Amygdala (tissue), 56 donors: ENCODE data around the gene ATXN7L3.
"Not testable (repeated sequence)": the region's sequence is repeated elsewhere in the genome, so short reads cannot be mapped to it uniquely, and the experiment has no call there.

ENCODE experiments used
- DNase-seq, 56 donors: peaks; one replicate each; lab custom pipeline; 2025; lab: John Stamatoyannopoulos, UW

The ATXN7L3 gene, protein sequence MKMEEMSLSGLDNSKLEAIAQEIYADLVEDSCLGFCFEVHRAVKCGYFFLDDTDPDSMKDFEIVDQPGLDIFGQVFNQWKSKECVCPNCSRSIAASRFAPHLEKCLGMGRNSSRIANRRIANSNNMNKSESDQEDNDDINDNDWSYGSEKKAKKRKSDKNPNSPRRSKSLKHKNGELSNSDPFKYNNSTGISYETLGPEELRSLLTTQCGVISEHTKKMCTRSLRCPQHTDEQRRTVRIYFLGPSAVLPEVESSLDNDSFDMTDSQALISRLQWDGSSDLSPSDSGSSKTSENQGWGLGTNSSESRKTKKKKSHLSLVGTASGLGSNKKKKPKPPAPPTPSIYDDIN

DNA sequence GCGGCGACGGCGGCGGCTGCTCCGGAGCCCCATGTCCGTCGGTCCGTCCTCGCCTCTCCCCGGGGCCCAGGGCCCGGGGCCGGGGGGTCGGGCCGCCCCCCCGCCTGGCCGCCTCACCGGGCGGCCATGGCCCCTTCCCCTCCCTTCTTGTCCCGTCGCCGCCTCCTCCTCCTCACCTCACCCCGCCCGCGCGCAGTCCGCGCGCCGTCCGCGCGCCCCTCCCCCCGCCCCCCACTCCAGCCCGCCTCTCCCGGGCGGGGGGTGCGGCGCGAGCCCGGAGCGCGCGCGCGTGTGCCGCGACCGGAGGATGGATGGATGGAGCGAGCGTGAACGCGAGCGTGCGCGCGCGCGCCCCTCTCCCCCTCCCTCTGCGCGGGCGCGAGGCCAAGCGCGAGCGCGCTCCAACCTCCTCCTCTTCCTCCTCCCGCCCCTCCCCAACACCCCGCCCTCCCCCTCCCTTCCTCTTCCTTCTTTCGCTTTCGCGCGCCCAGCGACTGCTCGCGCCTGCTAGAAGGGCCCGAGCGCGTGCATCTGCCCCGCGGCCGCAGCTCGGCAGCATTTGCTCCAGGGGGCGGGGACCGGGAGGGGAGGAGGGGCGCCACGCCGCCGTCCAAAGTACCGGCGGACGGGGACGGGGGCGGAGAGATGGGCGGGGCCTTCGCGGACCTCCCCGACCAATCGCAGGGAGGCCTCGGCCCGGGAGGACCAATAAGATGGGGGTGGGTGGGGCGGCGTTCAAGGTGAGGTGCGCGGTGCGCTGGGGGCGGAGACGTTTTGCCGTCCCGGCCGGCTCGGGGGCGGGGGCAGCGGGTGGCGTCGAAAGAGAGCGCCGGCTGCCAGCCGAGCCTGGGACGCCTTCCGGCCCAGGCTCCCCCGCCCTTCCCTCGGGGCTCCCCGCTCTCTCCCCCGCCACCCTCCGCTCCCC is at the start of gene ATXN7L3:
TSS of gene ATXN7L3 (minus strand) at position 332 of the 925 bp plus-strand sequence. CDS start 1,814 bp downstream, outside the sequence.
- DNase-seq = peak; percentile 70 to 98 (median 94)

DNA sequence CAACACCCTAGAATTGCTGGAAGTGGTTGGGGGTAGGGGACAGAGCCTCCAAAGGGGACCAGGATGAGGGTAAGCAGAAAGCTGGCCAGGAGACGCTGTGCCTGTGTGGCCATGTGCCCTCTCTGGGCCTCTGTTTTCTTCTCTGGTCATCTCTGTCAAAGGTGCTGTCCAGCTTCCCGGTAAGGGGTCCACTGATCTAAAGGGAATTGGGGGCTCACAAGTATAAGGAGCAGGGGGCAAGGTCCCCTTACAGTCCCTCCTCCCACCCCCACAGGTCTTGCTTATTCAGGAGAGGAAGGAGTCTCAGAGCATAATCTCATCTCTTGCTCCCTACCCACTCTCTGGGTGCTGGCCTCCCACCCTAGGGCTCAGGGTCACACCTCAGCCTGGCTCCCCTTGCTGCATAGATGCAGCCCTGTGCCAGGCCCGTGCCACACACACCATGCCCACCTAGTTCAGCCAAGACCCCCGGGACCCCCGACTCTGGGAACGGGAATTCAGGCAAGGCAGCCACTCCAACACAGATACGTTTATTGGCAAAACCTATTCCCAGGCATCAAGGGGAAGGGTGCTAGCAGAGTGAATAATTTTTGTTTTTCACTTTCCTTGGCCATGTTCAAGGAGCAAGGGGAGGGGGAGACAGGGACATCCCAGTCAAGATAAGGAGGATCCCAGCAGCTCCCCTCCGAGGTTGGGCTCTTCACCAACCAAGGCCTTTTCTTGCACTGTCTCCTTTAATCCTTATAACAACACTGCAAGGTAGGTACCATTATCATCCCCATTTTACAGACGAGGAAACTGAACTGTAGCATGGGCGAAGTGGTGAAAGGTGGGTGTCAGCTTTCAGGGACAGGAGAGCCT is 48.4 kb upstream of the ATXN7L3 start:
- no peak for DNase-seq

DNA sequence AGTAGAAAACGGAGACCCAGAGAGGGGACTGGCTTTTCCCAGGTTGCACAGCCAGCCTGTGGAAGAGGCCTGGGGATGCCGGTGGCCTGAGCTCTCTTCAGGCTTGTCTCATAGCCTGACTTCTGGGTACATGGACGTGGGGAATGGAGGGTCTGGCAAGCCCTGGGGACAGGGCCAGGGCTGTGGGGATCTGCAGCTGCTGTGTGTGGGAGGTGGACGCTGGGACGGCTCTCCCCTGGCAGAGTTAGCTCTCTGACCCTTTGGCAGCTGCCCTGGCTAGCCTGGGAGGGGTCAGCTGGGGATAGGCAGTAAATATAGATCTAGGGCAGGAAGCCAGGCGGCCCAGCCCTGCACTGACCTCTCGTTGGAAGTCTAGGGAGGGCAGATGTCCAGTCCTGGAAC is 47.8 kb upstream of the ATXN7L3 start:
- DNase-seq = no peak

GRCh38 chr17:44241106-44241624 is 41.5 kb upstream of the ATXN7L3 start:
- peak in 2 of 56 donors; percentile 5 to 6 for DNase-seq

DNA sequence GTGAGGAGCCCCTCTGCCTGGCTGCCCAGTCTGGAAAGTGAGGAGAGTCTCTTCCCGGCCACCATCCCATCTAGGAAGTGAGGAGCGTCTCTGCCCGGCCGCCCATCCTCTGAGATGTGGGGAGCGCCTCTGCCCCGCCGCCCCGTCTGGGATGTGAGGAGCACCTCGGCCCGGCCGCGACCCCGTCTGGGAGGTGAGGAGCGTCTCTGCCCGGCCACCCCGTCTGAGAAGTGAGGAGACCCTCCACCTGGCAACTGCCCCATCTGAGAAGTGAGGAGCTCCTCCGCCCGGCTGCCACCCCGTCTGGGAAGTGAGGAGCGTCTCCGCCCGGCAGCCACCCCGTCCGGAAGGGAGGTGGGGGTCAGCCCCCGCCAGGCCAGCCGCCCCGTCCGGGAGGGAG is 38.2 kb upstream of the ATXN7L3 start:
- not testable (repeated sequence) for DNase-seq

DNA sequence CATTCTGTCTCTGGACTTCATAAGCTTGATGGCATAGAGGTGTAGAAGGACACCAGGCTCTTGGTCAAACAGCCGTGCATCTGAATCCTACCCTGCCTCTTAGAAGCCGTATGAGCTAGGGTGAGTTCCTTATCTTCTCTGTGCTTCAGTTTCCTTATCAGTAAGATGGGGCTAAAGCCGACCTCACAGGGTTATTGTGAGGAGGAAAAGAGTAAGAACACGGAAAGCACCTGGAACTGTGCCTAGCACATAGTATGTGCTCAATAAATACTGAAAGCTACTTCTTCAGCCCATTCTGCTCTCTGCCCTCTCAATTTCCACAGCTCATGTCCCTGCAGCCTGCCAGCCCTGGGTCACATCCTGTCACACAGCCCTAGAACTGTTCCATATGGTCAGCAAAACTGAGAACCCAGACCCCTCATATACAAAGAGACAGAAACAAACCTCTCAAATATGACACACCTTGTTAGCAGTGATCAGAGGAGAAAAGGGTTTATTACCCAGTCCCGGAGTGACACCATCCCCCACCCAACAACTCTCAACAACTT is 36.8 kb upstream of the ATXN7L3 start:
- DNase-seq = no peak

- DNase-seq = no peak
Measured at GRCh38 chr17:44235583-44235936, 35.9 kb upstream of the ATXN7L3 start.

DNA sequence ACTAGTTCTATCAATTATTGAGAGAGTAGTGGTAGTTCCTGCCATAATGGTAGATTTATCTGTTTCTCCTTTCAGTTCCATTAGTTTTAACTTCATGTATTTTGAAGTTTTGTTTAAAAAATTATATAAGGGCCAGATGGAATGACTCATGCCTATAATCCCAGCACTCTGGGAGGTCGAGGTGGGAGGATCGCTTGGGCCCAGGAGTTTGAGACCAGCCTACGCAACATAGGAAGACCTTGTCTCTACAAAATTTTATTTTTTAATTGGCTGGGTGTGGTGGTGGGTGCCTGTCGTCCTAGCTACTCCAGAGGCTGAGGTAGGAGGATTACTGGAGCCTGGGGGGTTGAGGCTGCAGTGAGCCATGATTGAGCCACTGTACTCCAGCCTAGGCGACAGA is 33.9 kb upstream of the ATXN7L3 start:
- DNase-seq = peak in 3 of 56 donors; percentile 5 to 18 (median 9)

DNA sequence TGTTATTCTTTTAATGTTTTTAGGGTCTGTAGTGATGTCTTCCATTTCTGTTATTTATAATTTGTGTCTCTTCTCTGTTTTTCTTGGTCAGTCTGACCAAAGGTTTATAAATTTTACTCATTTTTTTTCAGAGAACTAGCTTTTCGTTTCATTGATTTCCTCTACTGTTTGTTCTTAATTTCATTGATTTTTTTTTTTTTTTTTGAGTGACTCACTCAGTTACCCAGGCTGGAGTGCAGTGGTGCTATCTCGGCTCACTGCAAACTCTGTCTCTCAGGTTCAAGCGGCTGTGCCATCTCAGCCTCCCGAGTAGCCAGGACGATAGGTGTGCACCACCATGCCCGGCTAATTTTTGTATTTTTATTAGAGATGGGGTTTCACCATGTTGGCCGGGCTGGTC is 32.4 kb upstream of the ATXN7L3 start:
- no peak for DNase-seq

- no peak for DNase-seq
Measured at GRCh38 chr17:44230140-44230539, 30.5 kb upstream of the ATXN7L3 start.

- no peak for DNase-seq
Measured at GRCh38 chr17:44229090-44229489, 29.4 kb upstream of the ATXN7L3 start.

GRCh38 chr17:44223541-44224071 is 23.9 kb upstream of the ATXN7L3 start:
- DNase-seq = peak in 16 of 56 donors; percentile 13 to 67 (median 26)

- peak in 55 of 56 donors; percentile 40 to 89 (median 77) for DNase-seq
Measured at GRCh38 chr17:44222112-44222869, 22.6 kb upstream of the ATXN7L3 start.

DNA sequence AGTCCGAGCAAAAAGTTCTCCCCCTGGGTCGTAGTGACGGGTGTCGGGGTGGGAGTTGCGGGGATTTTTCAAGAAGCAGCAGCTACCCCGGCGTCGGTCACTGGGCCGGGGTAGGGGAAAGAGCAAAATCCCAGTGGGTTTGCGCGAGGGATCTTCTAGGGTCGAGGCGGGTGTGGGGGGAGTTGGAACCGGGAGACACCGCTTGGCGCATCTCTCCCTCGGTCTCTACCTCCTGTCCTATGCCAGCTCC is 22.1 kb upstream of the ATXN7L3 start:
- DNase-seq = peak in 2 of 56 donors; percentile 48 to 49

DNA sequence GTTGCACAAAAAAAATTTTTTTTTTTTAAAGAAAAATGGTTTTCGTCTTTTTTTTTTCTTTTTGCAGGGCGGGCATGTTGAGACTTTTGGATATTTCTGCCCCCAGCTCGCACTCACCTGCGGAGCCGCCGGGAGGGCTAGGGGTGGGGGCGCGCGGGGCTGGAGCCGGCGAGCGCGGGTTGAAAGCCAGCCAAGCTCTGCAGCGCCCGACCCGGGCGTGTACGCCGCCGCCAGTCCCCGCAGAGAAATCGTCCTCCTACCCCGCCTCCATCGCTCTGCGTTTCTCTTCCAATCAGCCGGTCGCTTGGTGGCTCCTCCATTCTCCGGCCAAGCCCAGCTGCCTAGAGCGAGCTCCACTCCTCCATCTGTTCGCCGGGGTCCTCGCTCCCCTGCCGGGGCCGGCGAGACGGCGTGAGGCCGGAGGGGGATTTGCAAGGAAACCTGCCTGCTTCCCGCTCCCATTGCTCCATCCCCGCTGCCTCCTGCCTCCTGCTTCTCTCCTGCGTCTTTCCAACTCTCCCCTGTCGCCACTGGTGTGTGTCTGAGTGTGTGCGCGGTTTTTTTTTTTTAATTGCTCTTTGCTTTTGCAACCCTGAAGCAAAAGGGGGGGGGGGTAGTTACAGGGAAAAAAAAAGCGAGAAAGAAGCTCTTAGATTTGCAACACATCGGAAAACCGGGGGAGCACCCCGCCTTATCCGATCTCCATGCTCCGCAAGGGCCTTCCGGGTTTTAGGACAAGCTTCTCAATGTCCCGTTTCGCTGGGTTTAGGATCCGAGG is 21.6 kb upstream of the ATXN7L3 start:
- peak in 53 of 56 donors; percentile 18 to 82 (median 66) for DNase-seq

DNA sequence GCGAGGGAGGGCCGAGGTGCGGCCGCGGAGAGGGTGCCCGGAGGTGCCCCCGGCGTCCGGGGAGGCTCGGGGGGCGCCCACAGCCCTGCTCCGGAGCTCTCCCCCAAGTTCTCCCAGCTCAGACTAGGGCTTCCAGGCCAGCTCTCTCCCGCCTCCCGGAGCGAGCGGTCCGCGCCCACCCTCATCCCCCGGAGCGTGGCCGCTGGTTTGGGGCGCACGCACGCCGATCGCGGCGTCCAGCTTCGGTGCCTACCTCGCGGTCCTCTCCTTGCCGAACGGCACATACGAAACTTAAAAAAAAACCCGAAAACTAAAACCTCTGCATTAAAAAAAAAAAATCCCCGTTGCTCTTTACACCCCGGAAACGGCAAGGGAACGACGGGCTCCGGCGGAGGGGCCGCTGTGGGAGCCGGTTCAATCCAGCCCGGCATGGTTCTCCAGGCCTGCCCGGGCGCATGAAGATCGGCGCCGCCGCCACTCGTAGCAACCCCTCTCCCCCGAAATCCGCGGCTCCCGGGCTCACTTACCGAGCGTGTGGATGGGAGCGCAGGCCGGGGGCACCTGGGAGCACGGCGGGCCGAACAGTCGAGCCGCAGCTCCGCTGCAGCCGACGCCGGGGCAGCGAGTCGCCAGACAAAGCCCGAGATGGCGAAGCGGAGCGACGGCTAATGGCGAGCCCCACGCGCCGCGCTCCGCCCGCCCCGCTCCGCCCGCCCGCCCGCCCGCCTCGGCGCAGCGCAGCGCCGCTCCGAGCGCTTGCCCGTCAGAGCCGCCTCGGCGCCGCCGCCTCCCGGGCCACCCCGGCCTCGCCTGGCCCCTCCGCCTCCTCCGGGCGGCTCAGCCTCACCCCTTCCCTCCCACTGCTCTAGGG is 20.8 kb upstream of the ATXN7L3 start:
- peak in 30 of 56 donors; percentile 16 to 79 (median 56) for DNase-seq

GRCh38 chr17:44219616-44220212 is 20.0 kb upstream of the ATXN7L3 start, which contains the start of gene UBTF:
Gene UBTF (minus strand): TSS chr17:44219675. CDS start chr17:44218229, 1,446 bp downstream.
- DNase-seq = peak in 48 of 56 donors; percentile 19 to 86 (median 68)
